ENCODE data around the gene CACNA1S.

Gene CACNA1S

GRCh38 chr1:201146626-201147390 is 34.6 kb upstream of the CACNA1S start:
- TF ChIP-seq EZH2 (IDR thresholded peaks at IDR 0.05; ENCODE audit: borderline replicate concordance, low read length): no peak
- no peak for TF ChIP-seq CTCF (IDR thresholded peaks at IDR 0.05; ENCODE audit: low read length)
- Histone ChIP-seq H3K9ac (ENCODE audit: low read length) (no peak overlapping the region), H3F3A (ENCODE audit: insufficient read depth, low read length) (no peaks in the 10 kb centered on the region), H4K20me1 (ENCODE audit: insufficient read depth, low read length) (no peaks in the 10 kb centered on the region), H3K4me1 (ENCODE audit: insufficient read depth, low read length, severe bottlenecking) (no peaks in the 10 kb centered on the region), H3K9me2 (ENCODE audit: low read depth, low read length) (no peaks in the 10 kb centered on the region), H3K27me3 (ENCODE audit: insufficient read depth, low read length) (no peaks in the 10 kb centered on the region), H3K4me2 (ENCODE audit: low read length) (no peak overlapping the region), H3K79me2 (ENCODE audit: insufficient read depth, low read length) (no peaks in the 10 kb centered on the region), H2AFZ (ENCODE audit: low read length) (no peak overlapping the region), H3K9me3 (ENCODE audit: low read length) (no peaks in the 10 kb centered on the region), H3K27ac (ENCODE audit: low read depth, low read length, poor library complexity, severe bottlenecking) (no peak overlapping the region), H3K36me3 (ENCODE audit: insufficient read depth, low read length) (peaks cover 60% of the 10 kb centered on the region), H3K4me3 (ENCODE audit: low read depth, low read length, poor library complexity, severe bottlenecking) (no peak overlapping the region)

- no peak overlapping the region for H3K27ac ChIP-seq (ENCODE audit: low read depth, low read length, poor library complexity, severe bottlenecking)
- no peak overlapping the region for H2AFZ ChIP-seq (ENCODE audit: low read length)
- TF ChIP-seq EZH2 (IDR thresholded peaks at IDR 0.05; ENCODE audit: borderline replicate concordance, low read length) (no peak), CTCF (IDR thresholded peaks at IDR 0.05; ENCODE audit: low read length) (no peak)
- no peaks in the 10 kb centered on the region for H3K4me1 ChIP-seq (ENCODE audit: insufficient read depth, low read length, severe bottlenecking)
- no peaks in the 10 kb centered on the region for H3K9me2 ChIP-seq (ENCODE audit: low read depth, low read length)
- H3K4me2 ChIP-seq (ENCODE audit: low read length): no peak overlapping the region
- H3K27me3 ChIP-seq (ENCODE audit: insufficient read depth, low read length): no peaks in the 10 kb centered on the region
- H3K9me3 ChIP-seq (ENCODE audit: low read length): no peaks in the 10 kb centered on the region
- H4K20me1 ChIP-seq (ENCODE audit: insufficient read depth, low read length): no peaks in the 10 kb centered on the region
- H3K4me3 ChIP-seq (ENCODE audit: low read depth, low read length, poor library complexity, severe bottlenecking): no peak overlapping the region
- H3F3A ChIP-seq (ENCODE audit: insufficient read depth, low read length): no peaks in the 10 kb centered on the region
- H3K36me3 ChIP-seq (ENCODE audit: insufficient read depth, low read length): peaks cover 50% of the 10 kb centered on the region
- H3K79me2 ChIP-seq (ENCODE audit: insufficient read depth, low read length): no peaks in the 10 kb centered on the region
- H3K9ac ChIP-seq (ENCODE audit: low read length): no peak overlapping the region
Observed at GRCh38 chr1:201145816-201146215, 33.6 kb upstream of the CACNA1S start.

GRCh38 chr1:201145132-201145531 is 32.9 kb upstream of the CACNA1S start:
- H3F3A ChIP-seq (ENCODE audit: insufficient read depth, low read length): no peaks in the 10 kb centered on the region
- H3K79me2 ChIP-seq (ENCODE audit: insufficient read depth, low read length): no peaks in the 10 kb centered on the region
- peaks cover 43% of the 10 kb centered on the region for H3K36me3 ChIP-seq (ENCODE audit: insufficient read depth, low read length)
- H3K9me2 ChIP-seq (ENCODE audit: low read depth, low read length): no peaks in the 10 kb centered on the region
- H3K4me2 ChIP-seq (ENCODE audit: low read length): no peak overlapping the region
- no peak overlapping the region for H3K27ac ChIP-seq (ENCODE audit: low read depth, low read length, poor library complexity, severe bottlenecking)
- no peaks in the 10 kb centered on the region for H3K4me1 ChIP-seq (ENCODE audit: insufficient read depth, low read length, severe bottlenecking)
- no peaks in the 10 kb centered on the region for H3K9me3 ChIP-seq (ENCODE audit: low read length)
- H3K4me3 ChIP-seq (ENCODE audit: low read depth, low read length, poor library complexity, severe bottlenecking): no peak overlapping the region
- H3K9ac ChIP-seq (ENCODE audit: low read length): no peak overlapping the region
- H2AFZ ChIP-seq (ENCODE audit: low read length): no peak overlapping the region
- no peaks in the 10 kb centered on the region for H4K20me1 ChIP-seq (ENCODE audit: insufficient read depth, low read length)
- no peaks in the 10 kb centered on the region for H3K27me3 ChIP-seq (ENCODE audit: insufficient read depth, low read length)
- TF ChIP-seq EZH2 (IDR thresholded peaks at IDR 0.05; ENCODE audit: borderline replicate concordance, low read length) (no peak), CTCF (IDR thresholded peaks at IDR 0.05; ENCODE audit: low read length) (no peak)
